Fibroblast of lung (primary cell): ENCODE data around the gene LCLAT1.

Source experiments
- EZH2 ChIP-seq: IDR thresholded peaks from 2 replicates; pipeline ENCODE4 v1.5.1; 2012; ENCODE audit warnings: low read length, control low read depth, mild to moderate bottlenecking; ENCODE audit errors: missing control alignments
- TF ChIP-seq, protein P1 (sequence below), 2 donors: IDR thresholded peaks in 1 of 2; conservative IDR thresholded peaks in 1 of 2; 1 replicate in 1 of 2; 2 replicates in 1 of 2; pipeline ENCODE4 v1.5.1; 2011 to 2012; ENCODE audit warnings: low read length in 2 of 2, control low read depth in 1 of 2, inconsistent platforms in 1 of 2, low read depth in 1 of 2, mild to moderate bottlenecking in 1 of 2

DNA sequence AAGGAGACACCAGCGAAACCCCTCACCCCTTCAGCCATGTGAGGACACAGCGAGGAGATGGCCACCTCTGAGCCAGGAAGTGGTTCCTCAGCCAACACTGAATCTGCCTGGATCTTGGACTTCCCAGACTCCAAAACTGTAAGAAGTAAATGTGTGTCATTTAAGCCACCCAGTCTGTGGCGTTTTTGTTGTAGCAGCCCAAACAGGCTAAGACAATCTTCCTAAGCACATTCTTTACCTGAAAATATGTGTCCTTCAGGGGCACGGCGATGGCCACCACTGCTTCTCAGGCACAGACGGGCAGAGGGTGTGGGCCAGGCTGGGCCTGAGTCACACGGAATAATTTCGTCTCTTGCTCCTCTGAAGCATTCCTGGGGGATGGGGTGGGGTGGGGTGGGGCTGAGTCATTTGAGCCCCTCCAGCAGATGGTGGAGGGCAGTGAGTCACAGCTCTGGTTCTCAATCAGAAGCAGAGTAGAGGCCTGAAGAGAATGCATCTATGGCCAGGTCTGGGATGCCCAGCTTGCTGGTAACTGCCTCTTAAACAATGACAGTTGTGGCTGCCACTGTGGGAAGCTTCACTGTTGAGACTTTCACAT is 217.8 kb downstream of the LCLAT1 start:
- TF ChIP-seq, protein P1, sequence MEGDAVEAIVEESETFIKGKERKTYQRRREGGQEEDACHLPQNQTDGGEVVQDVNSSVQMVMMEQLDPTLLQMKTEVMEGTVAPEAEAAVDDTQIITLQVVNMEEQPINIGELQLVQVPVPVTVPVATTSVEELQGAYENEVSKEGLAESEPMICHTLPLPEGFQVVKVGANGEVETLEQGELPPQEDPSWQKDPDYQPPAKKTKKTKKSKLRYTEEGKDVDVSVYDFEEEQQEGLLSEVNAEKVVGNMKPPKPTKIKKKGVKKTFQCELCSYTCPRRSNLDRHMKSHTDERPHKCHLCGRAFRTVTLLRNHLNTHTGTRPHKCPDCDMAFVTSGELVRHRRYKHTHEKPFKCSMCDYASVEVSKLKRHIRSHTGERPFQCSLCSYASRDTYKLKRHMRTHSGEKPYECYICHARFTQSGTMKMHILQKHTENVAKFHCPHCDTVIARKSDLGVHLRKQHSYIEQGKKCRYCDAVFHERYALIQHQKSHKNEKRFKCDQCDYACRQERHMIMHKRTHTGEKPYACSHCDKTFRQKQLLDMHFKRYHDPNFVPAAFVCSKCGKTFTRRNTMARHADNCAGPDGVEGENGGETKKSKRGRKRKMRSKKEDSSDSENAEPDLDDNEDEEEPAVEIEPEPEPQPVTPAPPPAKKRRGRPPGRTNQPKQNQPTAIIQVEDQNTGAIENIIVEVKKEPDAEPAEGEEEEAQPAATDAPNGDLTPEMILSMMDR (conservative IDR thresholded peaks at IDR 0.05 in 1 of 2, IDR thresholded peaks at IDR 0.05 in 1 of 2; ENCODE audit: low read depth in 1 of 2, low read length in 2 of 2): no peak
- no peak for TF ChIP-seq EZH2
